Activated CD4-positive, CD25-positive, alpha-beta regulatory T cell treated with anti-CD3 and anti-CD28 coated beads, Interleukin-2, amount 50 U/mL, for 16 hours (primary cell): Measurements from ENCODE around the gene KLF2.

ENCODE experiments used
- DNase-seq: peaks from one replicate; pipeline ENCODE4 v3.0.0-alpha.2; 2020; ENCODE audit warnings: low read depth, low spot score

Gene KLF2

GRCh38 chr19:16375157-16375935 lies 50.7 kb downstream of the KLF2 start:
- DNase-seq, result no peak

DNA sequence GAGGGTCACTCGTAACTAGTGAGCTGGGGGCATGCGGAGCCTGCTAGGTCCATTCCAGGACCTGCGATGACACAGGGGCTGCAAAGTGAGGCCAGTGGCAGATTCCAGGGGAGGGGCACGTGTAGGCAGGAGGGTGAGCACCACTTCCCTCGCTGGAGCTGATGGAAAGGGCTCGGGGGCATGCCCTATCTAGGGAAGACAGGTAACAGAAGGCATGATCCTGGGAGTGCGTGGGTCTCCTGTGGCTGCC lies 51.2 kb downstream of the KLF2 start:
- DNase-seq, result no peak

- DNase-seq, result no peak
These were observed 51.6 kb downstream of the KLF2 start for GRCh38 chr19:16376241-16376640.

- DNase-seq, result no peak
These were observed 52.0 kb downstream of the KLF2 start for GRCh38 chr19:16376649-16377048.

DNA sequence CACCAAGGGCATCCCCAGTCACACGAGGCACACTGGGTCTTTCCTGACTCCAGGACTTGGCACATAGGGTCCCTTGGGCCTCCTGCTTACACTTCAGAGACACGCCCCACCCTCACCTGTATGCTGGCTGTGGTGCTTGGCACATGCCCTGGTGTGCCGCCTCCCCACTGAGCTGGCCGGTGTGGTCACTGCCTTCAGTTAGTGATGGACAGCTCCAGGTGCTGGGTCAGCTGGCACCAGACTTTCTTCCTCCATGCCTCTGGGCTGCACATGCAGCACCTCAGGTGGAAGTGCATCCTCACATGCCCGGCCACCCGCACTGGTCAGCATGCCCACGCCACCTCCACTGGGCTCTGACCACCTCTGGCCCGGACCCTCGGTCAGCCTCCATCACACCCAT lies 52.9 kb downstream of the KLF2 start:
- DNase-seq, result no peak
